ENCODE results near the gene NEGR1.

NEGR1 gene

DNA sequence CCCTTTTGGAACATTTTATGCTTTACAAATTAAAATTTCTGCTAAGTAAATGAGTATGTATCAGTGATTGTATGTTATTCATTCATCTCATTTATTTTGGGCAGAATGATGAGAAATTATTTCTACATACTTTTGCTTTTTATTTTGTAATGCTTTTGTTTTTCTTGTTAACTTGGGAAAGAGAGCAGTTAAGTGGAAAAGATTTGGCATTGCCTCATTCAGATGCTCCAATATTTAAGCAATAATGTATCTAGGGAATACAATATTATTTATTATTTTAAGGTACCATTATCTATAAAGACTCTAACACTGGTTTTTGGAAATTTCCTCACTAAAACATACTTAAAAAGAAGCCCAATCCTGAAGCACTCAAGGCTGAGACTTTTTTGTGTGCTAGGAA is 431.8 kb downstream of the NEGR1 start:
- DNase-seq (ENCODE audit: low read depth): no peak

DNA sequence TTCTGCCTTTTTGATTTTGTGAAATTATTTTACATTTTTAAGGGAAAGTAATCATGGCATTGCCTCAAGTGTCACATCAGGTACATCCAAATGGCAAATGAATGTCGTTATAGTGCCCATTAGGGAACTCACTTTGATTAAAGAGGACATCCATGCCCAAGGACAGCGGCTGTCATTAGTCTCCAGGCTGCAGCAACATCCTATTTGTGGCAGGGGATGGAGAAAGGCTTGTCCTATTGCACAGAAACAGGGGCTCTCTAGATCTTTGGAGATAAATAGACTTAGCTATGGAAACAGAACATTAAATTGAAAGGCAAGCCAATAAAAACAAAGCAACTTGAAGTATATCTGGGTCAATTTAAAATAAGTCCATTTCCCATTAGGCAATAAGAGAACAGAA is 439.3 kb downstream of the NEGR1 start:
- DNase-seq (ENCODE audit: low read depth): no peak

- no peak for DNase-seq (ENCODE audit: low read depth)
These were observed 442.5 kb downstream of the NEGR1 start for GRCh38 chr1:71839876-71840275.

DNA sequence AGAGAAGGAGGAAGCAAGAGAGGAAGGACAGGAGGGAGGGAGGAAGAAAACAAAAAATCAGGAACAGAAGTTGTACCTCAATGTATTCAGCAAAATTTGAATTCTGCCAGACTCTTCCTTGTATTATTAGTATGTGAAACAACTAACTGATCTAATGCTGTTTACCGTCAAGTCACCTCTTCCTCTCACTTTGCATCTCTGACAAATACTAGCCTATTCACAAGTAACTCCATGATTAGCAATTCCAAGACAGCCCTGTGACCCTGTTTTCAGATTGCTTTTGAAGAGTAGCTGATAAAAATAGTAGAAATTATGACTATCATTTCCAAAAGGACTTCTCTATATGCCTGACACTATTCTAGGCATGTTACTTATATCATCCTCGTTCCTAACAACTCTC is 445.4 kb downstream of the NEGR1 start:
- DNase-seq (ENCODE audit: low read depth): no peak

GRCh38 chr1:71835442-71835813 is 446.9 kb downstream of the NEGR1 start:
- DNase-seq (ENCODE audit: low read depth): no peak

GRCh38 chr1:71834601-71835441 is 447.5 kb downstream of the NEGR1 start:
- DNase-seq (ENCODE audit: low read depth): no peak

GRCh38 chr1:71831646-71832045 is 450.7 kb downstream of the NEGR1 start:
- DNase-seq (ENCODE audit: low read depth): no peak

GRCh38 chr1:71829346-71829745 is 453.0 kb downstream of the NEGR1 start:
- DNase-seq (ENCODE audit: low read depth): no peak

DNA sequence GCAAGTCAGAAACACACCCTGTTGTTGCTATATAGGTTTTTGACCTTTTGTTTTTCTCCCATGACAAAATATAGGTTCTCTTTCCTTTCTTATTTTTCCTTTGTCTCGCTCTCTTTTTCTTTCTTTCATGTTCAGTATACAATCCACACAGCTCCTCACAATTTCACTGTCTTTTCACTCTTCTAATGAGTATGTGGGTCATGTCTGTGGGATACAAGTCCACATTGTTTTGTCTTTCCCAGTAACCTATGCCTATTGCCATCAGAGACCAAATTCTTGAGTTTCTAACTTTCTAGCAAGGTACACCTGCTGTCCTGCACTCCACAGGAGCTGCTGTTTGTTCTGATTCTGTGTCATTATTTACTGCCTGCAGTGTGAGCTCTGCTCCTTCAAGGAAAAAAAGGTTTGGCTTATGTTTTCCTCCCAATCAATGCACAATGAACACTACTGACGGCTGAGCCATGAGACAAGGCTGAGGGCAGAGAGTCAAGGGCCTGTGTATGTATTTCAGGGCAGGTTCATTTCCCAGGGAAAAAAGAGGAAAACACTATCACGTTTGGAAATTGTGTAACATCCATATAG is 453.8 kb downstream of the NEGR1 start:
- no peak for DNase-seq (ENCODE audit: low read depth)

GRCh38 chr1:71823708-71824305 is 458.5 kb downstream of the NEGR1 start:
- DNase-seq (ENCODE audit: low read depth): no peak

DNA sequence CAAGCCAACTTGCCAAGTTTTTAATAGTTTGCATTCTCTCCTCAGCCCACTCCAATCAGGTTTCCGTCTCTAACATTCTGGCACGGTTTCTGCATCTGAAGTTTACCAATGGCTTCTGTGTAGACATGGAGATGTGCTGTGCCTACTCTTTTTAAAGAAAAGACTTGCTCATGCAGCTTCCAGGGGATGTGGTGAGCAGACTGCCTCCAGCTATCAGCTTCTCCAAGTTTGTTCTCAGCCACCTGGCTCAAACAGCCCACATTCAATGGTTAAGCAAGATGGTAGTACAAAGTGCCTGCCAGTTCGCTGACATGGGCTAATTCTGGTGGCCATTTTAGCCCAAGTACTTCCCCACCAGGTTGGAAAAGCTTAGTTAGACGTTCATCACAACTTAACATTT is 465.3 kb downstream of the NEGR1 start:
- no peak for DNase-seq (ENCODE audit: low read depth)

DNA sequence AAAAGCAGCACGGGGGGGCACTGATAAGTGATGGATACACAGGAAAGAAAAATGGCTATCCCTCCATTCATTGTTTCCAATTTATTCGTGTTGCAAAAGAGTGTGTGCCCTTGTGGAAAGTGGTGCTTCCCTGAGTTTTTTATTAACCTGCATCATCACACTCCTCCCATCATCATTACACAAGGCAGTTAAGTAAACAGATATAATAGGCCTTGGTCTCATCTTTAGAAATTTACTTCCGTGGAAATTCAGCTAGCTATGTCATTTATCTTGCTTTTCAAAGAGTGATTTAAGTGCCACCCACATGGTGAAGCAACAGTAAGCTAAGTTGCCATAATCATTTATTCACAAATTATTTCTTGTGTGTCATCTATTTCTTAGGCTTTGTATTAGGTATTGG is 473.3 kb downstream of the NEGR1 start:
- DNase-seq (ENCODE audit: low read depth): no peak

DNA sequence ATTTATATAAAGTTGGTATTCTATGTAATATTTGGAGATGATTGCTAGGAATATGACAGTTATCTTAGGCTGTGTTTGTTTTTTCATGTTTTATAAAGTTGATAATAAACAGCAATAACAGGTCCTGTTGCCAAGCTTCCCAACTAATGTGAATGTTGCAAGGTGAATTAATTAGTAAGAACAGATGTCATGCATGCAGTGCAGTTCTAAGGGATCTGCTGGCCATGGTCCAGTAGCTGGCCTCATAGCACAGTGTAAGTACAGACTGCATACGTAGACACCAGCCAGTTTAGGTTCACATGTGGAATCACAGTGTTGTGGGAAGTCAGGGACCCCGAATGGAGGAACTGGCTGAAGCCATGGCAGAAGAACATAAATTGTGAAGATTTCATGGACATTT is 478.2 kb downstream of the NEGR1 start:
- DNase-seq (ENCODE audit: low read depth): no peak

- no peak for DNase-seq (ENCODE audit: low read depth)
These were observed 486.3 kb downstream of the NEGR1 start for GRCh38 chr1:71796006-71796405.

DNA sequence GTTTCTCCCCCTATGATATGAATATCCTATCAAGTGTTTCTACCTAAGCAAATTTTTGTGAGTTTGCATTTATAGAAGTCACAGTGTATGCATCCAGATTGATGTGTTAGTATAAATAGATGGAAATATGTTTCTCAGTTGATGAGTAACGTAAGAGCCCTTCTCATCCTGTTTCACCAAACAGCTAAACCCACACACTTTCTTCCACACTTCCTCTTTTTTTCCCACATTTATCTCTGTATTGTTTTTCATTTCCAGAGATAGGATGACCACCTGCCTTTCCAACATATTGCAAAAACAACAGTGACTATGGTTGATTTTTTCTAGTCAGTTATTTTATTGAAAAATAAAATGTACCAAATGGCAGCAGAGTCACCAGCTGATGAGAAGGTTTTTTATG is 490.1 kb downstream of the NEGR1 start:
- no peak for DNase-seq (ENCODE audit: low read depth)

- DNase-seq (ENCODE audit: low read depth): no peak
These were observed 494.2 kb downstream of the NEGR1 start for GRCh38 chr1:71788113-71788512.

DNA sequence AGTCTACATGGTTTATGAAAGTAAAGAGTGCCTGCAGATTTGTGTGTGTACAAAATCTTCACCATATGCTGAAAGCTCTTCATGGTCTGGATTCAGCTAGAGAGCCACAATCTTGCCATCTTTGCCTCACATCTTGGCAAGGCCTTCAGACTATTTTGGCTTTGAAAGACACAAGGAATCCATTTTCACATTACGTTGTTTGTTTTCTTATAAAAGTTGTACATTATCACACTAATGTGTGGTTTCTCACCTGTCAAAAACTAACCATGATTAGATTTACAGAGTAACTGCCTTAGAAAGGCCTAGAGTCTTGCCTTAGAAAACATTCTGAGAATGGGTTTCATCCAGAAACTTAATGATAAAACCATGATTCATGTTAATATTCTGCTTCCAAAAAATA is 494.6 kb downstream of the NEGR1 start:
- no peak for DNase-seq (ENCODE audit: low read depth)

DNA sequence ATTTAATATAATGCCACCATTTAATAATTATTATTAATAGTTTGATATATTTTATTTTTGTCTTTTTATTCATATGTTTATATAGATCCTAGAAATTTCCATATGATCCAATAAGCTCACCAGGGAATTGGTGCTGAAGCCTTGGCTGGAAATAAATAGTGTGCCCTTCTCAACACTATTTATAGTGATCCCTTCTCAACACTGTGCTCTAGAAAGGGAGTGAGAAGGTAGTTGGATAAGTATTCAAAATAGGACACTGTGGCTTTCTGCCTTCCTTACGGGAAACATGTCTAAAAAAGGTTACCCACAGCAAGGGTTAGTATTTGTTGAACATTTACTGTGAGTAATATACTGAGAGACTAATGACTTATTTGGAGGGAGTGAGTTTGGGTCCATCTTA is 496.1 kb downstream of the NEGR1 start:
- no peak for DNase-seq (ENCODE audit: low read depth)

DNA sequence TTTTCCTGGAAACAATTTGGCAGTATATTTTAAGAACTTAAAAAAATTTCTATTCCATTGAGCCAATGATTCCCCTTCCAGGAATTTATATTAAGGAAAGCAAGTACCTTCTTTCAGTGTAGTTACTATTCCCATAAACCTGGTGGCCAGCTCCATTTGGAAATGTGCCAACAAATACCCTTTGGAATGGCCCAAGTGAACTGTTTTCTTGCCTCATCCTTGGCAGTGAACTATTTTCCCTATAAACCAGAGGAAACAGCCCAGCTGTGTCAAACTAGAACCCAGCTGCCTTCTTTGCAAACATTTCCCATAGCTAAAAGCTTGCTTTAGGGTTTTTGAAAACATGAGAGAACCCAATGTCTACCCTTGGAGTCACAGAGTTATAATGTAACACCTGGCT is 496.9 kb downstream of the NEGR1 start:
- DNase-seq (ENCODE audit: low read depth): no peak

DNA sequence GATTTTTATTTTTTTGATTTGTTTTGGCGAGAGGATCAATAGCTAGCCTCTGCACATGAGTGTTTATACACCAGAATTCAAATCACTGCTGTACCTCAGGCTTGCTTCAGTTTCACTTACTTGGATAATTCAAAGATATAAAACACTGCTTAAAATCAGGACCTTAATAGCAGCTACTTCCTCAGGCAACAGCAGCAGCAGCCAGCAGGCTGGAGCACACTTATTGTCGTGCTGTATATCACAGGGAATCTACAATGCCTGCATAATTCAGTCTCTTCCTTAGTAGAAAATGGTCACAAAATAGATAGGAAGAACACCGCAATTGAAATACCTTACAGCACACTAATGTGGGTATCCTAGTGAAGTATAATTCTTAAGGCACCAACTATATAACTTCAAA is 497.3 kb downstream of the NEGR1 start:
- DNase-seq (ENCODE audit: low read depth): no peak

DNA sequence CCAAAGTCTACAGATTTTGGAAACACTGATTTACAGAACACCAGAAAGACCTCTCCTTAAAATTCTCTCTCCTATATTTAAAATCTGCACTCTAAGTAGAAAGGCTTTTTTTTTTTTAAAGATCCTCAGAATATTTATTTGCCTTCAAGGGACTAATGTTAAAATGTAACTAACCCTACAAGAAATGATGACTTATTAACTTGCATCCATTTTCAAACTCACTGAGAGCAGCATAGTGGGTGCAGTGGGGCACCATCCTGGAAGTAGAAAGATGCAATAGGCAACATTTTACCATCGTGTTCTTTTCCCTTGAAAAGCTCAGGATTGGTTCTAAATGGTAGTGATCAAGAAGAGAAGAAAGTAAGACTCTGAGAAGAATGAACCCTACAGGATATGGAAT is 498.1 kb downstream of the NEGR1 start:
- no peak for DNase-seq (ENCODE audit: low read depth)

- no peak for DNase-seq (ENCODE audit: low read depth)
These were observed 499.3 kb downstream of the NEGR1 start for GRCh38 chr1:71783071-71783470.

DNA sequence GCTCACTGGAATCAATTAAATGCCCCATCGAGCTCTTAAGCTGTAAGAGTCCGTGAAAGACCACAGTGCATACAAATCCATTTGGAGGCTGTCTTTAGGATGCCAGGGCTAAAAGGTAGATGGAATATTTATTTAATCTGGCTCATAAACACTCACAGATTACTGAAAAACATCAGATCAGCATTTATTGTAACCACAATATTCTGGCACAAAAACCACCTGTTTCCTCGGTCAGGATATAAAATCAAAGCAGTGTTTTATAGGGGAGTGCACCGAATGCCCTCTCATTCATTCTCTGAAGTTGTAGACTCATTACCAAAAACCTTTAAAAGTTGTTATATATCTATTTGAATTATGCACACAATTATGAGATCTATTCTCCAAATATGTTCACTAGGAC is 500.9 kb downstream of the NEGR1 start:
- no peak for DNase-seq (ENCODE audit: low read depth)

- no peak for DNase-seq (ENCODE audit: low read depth)
These were observed 501.7 kb downstream of the NEGR1 start for GRCh38 chr1:71780681-71781080.

Measured in non-pigmented ciliary epithelial cell (primary cell).